GM18870 (cell line): ENCODE measurements around the gene SRPK2.
"Not testable (repeated sequence)": the region's sequence is repeated elsewhere in the genome, so short reads cannot be mapped to it uniquely, and the experiment has no call there.

Source experiments
- ATAC-seq: cut with Tn5 transposase; IDR thresholded peaks from one replicate; pipeline ENCODE4 v1.9.1; 2021; ENCODE audit warnings: moderate library complexity; ENCODE audit not compliant: unreplicated experiment

The SRPK2 gene

DNA sequence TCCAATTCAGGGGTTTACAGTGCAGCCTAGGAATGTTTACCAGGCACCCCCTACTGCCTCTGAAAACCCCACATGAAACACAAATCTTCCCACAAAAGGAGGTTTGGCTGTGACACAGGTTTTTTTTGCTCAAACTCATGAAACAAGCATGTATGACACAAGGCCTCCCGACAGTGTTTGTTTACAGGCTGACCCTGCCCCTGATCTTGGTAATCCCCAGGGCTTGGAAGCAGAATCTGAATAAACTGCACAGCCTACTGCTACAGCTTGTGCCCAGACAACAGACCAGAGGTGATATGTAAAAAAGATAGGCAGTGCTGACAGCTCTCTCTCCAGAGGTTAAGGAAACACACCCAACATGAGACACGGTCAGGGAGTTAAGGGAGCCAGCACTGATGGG, 190.5 kb downstream of the SRPK2 start:
- no peak for ATAC-seq

DNA sequence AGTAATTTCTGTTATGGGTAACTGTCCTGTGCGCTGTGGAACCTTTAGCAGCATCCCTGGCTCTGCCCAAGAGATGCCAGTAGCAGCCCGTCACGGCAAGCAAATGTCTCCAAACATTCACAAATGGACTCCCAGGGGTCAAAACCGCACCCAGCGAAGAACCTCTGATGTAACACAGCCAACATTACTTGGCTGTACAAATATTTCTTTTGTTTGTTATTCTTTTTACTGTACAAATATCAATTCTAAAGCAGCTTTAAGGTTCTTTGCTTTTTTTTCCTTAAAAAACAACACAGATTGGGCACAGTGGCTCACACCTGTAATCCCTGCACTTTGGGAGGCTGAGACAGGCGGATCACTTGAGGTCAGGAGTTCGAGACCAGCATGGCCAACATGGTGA, 192.2 kb downstream of the SRPK2 start:
- ATAC-seq: no peak

DNA sequence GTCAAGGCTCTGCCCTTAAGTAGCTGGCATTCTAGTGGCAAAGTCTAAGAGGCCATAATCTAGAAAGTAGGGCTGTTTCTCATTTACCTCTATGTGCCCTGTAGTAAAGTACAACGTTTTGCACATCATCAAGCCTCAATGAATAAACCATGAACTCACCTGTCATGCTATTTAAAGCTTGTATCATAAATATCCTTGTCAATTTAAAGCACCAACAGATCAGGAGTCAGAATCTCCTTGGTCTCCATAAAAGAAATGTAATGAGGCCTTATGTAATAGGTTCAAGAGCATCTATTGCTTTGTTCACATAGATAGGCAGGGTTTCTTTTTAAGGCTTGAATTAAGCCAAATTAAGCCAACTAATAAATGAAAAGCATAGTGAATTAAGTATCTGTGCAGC, 192.8 kb downstream of the SRPK2 start:
- ATAC-seq: no peak

DNA sequence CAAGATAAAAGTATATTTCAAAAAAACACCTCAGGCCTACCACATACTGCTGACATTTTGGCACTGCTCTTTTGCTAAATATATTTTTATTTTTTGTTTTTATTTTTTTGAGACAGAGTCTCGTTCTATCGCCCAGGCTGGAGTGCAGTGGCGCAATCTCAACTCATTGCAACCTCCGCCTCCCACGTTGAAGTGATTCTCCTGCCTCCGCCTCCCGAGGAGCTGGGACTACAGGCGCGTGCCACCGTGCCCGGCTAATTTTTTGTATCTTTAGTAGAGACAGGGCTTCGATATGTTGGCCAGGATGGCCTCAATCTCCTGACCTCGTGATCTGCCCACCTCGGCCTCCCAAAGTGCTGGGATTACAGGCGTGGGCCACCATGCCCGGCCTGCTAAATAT, 193.8 kb downstream of the SRPK2 start:
- ATAC-seq: not testable (repeated sequence)

DNA sequence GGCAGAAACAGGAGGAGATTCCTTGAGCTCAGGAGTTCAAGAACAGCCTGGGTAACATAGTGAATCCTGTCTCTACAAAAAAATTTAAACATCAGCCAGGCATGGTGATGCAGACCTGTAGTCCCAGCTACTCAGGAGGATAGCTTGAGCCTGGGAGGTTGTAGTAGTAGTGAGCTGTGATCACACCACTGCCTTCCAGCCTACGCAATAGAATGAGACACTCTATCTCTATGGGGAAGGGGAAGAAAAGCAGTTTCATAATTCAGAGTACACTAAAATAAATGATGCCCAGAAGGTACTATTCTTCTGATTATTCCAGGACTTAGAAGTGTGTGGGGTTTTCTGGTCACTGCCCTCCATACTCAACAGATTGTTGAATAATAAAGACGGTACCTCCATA, 197.4 kb downstream of the SRPK2 start:
- ATAC-seq: no peak

DNA sequence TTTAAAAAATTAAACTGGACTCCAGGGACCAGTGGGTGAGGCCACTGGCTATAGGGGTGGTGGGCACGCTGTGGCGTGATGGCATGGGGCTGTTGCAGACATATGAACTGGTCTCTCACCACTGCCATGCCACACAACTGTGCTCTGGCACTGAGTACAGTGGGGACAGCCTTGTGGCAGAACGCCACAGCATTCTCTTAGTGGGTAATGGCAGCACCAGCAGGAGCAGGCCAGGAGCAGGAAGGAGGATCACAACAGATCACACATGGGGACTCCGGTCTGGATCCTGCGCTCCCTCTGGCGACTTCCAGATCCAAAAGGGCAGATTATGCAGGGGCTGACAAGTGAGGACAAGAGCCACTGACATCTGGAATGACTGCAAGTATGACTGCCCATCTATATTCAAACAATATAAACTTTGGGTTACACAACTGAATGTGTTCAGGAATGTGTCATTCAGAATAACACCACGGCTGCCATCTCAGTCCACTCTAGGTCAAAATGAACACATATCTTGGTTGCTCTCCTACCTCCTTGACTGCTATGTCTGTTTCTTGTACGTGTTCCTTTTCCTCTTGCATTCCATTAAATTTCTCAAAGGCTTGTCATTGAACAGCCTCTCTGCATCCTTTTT, 198.7 kb downstream of the SRPK2 start:
- ATAC-seq: no peak

DNA sequence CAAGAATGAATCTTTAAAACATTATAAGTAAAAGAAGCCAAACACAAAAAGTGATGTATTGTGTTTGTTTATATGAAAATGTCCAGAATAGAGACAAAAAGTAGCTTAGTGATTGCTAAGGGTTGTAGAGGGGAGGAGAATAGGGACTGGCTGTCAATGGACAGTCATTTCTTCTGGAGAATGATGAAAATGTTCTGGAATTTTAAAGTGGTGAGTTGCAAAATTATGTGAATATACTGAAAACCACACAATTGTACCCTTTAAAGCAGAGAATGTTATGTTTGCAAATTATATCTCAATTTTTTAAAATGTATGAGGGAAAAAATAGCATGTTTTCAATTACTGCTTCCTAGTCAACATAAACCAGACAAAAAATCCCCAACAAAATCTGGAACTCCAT, 200.5 kb downstream of the SRPK2 start:
- ATAC-seq: no peak

DNA sequence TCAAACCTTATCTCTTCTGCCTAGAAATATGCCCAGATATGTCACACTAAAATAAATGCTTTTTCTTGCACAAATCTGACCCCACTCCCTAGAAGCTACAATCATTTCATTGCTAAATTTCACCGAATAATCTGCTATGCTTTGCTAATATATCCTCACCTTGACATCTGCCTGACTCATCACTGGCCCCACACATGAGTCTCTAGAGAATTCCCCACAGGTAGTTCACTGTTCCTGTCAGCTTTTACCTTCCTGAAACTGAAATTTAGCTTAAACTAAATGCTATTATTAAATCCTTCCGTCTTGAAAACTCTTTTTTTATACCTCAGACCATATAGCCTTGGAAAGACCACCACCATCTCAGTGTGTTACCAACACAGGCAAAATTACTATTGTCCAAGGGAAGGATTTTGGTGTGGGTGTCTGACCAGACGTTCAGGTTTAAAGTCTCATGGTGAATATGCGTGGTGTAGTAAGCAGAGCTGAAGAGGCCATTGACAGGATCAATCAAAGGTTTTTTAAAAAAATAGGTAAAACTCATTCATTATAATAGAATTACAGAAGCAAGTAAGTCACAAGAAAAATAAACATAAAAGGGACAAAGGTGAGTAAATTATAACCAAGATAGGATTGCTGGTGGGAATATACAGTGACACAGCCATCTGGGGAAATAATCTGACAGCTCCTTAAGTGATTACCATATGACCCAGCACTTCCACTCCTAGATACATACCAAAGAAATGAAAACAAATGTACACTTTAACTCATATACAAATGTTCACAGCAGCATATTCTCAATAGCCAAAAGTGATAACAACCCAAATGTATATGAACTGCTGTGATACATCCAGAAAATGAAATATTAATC, 201.2 kb downstream of the SRPK2 start:
- ATAC-seq: no peak

DNA sequence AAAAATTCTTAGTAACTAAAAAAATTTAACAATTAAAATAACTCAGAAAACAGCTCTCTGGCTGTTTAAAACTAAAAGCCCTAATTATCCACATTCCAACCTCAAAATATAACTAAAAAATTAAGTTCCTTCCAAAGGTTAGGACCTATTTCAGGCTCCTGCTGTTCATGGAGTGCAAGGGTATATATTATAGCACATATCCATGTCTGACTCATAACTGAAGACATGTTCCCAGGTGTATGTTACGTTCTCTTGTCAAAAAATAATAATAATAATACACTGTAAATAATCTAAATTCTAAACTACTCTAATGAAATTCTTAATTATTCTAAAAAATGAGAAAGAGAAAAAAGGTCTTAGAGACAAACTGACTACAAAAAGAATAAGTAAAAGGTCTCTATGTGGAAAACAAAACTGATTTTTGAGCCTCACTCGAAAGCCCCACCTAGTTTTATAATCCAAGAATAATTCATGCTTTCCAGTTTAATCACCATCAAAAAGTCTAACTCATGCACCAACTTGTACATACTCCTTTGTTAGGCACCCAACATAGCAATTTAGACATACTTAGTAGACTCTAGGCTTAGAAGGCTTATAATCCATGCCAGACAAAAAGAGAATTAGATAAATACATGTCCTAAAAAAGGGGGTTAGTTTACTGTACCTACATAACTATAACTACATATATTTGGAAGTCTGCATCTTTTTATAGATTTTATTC, 203.3 kb downstream of the SRPK2 start:
- ATAC-seq: no peak

DNA sequence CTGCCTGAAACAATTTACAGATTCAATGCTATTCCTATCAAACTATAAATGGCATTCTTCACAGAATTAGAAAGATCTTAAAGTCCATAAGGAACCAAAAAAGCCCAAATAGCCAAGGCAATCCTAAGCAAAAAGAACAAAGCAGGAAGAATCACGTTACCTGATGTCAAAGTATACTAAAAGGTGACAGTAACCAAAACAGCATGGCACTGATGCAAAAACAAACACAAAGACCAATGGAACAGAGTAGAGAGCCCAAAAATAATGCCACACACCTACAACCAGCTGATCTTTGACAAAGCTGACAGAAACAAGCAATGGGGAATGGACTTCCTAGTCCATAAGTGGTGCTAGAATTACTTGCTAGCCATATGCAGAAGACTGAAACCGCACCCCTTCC, 208.7 kb downstream of the SRPK2 start:
- ATAC-seq: no peak

DNA sequence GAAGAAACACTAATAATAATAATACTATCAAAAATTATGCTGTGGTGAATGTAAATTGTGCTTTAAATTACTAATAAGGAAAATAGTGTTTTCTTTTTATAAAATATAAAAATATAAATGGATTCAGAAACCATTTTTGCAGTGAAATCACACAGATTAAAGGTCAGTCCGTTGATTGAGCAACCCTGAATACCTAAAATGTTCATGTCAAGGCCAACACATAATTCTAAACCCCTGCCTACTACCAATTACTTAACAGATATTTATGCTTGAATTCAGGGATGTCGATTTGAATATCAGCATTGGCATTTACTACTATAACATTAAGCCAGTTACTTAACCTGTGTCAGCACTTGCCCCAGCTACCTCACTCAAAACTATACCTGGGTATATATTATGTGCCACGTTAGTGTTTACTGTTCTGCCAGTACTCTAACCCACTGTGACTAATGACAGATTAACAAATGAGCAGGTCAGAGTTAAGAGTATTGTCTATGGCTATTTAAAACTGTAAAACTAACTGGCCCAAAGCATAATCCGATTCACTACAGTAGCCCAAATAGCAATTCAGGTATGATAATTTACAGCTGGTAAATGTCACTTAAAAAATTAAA, 209.7 kb downstream of the SRPK2 start:
- ATAC-seq: no peak

DNA sequence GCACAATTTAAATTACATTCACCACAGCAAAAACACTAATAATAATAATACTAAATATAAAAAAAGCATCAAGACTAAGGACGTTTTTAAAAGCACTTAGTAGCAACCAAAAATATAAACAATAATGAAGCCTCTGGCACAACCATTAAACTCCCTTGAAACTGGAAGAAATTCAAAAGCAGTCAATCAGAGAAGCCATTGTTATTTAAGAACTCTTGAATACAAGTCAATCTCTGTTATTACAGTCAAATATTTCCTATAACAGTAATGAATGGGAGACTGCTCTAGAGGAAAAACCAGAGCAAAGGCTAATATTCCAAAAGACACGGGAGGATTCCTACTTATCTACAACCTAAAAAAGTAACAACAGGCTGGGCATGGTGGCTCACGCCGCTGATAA, 210.5 kb downstream of the SRPK2 start:
- no peak for ATAC-seq

DNA sequence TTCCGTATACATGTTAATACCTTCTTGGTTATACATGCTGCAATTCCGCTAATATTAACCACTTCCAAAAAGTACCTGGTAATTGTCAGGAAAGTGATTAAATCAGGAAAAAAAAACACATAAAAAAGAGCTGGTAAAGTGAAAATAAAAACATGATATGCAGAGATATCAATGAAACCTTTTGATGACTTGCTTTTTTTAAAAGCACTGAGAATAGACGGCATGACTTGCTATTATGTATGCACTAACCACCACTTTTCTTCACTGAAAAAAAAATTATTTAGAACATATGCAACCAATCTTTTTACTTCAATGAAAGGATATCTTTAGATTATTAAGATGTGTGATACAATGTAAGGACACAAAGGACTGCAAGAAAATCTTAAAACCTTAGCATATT, 211.7 kb downstream of the SRPK2 start:
- no peak for ATAC-seq

DNA sequence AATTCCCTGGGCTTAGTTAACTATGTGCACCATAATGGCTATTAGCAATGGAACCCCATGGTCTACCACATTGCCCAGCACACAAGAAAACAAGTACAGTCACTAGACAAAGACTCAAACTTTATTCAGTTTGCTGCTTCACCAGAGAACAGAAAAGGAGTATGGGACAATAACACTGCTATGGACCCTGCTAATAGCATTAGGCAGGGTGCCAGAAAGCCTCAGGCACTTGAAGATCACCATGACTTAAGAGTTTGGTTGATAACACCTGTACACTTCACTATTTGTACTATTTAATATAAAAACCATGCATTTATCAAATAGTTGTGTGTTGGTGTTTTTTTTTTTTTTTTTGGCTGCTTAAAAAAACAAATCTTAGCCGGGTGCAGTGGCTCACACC, 215.1 kb downstream of the SRPK2 start:
- no peak for ATAC-seq

DNA sequence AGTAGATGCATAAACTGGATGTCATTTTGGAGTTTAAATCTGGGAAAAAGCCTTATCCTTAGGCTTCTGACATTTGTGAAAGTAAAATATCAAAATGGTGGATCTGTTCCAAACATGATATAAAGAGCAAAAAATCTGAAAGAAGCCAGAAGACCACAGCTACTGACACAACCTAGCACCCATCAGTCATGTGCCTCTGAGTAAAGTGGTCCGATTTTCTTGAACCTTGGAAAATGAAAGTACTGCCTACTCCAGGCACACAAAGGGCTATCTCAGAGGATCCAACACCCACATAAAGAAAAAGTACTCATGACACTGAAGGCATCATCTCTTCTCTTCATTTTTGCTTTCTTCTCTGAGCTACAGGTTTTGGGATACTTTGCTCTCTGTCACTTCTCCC, 224.0 kb downstream of the SRPK2 start:
- no peak for ATAC-seq

DNA sequence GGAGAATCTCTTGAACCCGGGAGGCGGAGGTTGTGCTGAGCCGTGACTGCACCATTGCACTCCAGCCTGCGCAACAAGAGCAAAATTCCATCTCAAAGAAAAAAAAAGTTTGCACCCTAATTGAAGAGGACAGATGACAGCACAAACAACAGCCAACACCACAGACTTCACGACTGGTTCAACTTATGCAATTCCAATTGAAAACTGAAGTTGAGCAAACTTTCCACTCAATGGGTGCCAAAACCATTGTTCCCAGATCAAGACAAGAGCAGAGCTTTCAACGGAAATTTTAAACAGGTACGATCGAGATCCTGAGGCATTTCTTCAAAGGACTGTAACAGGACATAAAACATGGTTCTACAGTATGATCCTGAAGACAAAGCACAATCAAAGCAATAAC, 225.0 kb downstream of the SRPK2 start:
- ATAC-seq: no peak

DNA sequence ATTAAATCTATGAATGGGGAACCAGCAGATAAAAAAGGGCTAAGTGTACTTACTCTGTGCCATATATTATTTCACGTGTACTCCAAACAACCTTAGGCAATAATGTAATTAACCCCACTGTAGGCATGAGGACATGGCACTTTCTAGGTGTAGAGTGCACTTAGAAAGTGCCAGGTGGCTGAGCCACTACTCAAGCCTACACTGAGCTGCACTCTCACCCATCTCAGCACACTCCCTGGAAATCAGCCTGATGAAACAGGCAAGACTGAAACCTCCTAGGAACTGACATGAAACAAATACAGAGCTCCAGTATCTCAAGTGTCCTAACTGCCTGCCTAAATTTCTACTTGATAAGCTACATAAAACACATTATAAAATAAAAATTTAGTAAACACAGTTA, 227.4 kb downstream of the SRPK2 start:
- no peak for ATAC-seq

DNA sequence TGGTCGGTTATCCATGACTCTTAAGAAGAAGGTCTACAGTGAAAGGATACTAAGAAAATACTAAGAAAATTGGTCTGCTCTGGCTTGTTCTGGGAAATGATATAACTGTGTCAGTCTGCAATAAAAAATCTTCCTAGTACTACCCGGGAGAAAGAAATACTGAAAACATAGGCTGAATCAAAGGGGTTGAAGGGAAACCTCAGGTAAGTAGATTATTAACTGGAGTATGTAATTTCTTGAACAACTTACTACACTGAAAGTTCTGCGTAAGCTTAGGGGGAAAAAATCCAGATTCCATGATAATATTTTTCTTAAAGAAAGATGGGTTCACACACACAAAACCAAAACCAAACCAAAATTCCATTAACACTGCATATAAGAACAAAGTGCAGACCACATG, 231.4 kb downstream of the SRPK2 start:
- ATAC-seq: no peak

DNA sequence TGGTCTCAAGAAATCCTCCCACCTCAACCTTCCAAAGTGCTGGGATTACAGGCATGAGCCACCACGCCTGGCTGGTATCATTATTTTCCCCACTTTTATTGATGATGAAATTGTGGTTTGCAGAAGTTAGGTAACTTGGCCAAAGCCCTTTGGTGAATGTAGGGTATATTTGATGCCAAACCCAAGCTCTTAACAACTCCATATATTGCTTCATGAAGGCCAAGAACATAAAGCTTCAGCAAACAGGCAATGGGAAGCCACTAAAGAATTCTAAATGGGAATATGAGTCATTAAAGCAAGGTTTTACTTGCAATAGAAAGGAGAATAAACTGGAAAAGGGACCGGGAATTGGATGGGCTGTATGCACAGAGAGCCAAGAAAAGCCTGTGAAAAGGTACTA, 232.0 kb downstream of the SRPK2 start:
- no peak for ATAC-seq

DNA sequence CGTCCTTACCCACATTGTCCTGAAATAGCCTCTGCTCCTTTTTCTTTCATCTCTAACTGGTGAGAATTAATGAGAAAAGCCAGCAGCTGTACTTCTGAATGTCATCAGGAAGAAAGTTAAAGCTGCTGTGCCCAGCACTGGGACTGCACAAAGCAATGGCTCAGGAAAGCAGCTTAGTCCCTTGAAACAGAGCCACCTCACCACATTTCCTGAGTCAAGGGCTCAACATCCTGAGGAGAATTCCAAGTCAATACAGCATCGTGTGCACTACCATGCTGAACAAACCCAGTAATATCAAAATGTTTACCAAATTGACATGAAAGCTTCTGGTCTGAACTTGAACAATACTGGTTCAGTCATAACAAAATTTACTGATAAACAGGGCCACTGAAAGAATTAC, 234.6 kb downstream of the SRPK2 start:
- no peak for ATAC-seq

DNA sequence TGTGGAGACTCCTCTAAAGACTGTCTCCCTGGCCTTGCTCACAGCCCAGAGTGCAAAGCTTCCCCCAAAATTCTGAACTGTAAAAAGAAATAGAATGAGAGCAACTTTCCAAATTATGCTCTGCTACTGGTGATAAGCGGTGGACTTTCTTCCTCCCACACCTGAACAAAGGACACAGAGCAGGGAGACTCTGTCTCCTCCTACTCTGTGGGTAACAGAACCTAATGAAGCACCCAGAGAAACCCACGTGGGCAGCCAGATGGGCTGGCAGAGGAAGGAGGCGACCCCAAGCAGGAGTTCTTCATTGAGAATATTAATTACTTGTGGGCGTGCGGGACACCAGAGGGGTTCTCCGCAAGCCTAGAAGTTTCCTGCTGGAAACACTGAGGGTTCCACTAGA, 235.2 kb downstream of the SRPK2 start:
- ATAC-seq: no peak

DNA sequence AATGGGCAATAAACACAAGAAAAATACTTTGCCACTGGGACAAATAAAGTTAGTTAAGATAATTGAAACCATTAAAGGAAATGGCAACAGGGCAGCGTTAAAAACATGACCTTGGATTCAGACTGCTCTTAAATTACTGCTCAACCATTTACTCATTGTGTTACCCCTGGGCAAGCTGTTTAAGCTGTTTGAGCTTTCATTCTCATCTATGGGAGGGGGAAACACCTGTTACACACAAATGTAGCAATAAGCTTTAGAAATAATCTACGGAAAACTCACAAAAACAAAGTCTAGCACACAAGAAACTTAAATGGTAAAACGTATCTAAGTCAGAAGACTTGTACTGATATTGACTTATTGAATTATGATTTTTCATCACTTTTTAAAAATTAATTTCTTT, 237.6 kb downstream of the SRPK2 start:
- no peak for ATAC-seq
